HepG2 (cell line): ENCODE measurements around the gene DPP7. TPM values are rescaled to one million over a fixed set of nuclear protein-coding genes. Genes with fewer than 3 reads are reported as not detected.
A peak's percentile ranks its signal among the peaks of the same experiment; 100 is the strongest.

Experiments used
- ATAC-seq: fragments of 200-7000 bp; cut with Tn5 transposase; 3 replicates; pipeline ENCODE4 v1.9.1; 2020; ENCODE audit warnings: mild to moderate bottlenecking, moderate library complexity
- BruUV-seq: library from RNA; stranded (reverse); fragments of 400-500 nt; replicated peaks from 2 replicates; lab custom pipeline; 2021; lab: Mats Ljungman, UMichigan
- CTCF ChIA-PET: fragments of 300-600 bp; formaldehyde crosslinking; extraction: SDS; loops from one replicate; lab custom pipeline; 2021; ENCODE audit warnings: low total read pairs, inconsistent platforms, low intra/inter-chr PET ratio; lab: Yijun Ruan, JAX
- POLR2A ChIA-PET: fragments of 350-600 bp; sonication (Branson Sonifier 250); formaldehyde crosslinking; loops from one replicate; lab custom pipeline; 2020; ENCODE audit warnings: antibody characterized with exemption, inconsistent platforms; lab: Yijun Ruan, JAX
- DNase-seq: peaks from one replicate; pipeline ENCODE4 v3.0.0-alpha.2; 2015; ENCODE audit warnings: low spot score
- FAIRE-seq: peaks from 3 replicates; lab custom pipeline; 2011; peaks lifted over from hg19 to GRCh38; lab: Jason Lieb, UNC
- H2AFZ ChIP-seq: one replicate; pipeline ENCODE4 v1.6.1; 2011; ENCODE audit warnings: low read length, inconsistent platforms
- H3K27ac ChIP-seq: fragments of 300-600 bp; 3 replicates; pipeline ENCODE4 v1.8.0; 2011; ENCODE audit warnings: mixed run types, mild to moderate bottlenecking, mixed read lengths, low read length, inconsistent platforms; ENCODE audit not compliant: insufficient read depth; ENCODE audit errors: extremely low read length
- H3K27me3 ChIP-seq, 2 experiments: fragments of 200-600 bp in 1 of 2; 2 replicates in 1 of 2; 3 replicates in 1 of 2; pipeline versions ENCODE4 v1.6.0 to v1.8.0; 2011; ENCODE audit warnings: low read length in 2 of 2, mild to moderate bottlenecking in 2 of 2, moderate library complexity in 2 of 2, inconsistent platforms in 1 of 2; ENCODE audit not compliant: insufficient read depth in 2 of 2, control insufficient read depth in 1 of 2
- H3K36me3 ChIP-seq, 2 experiments: fragments of 200-600 bp in 1 of 2; replicated peaks in 1 of 2; 2 replicates in 1 of 2; 3 replicates in 1 of 2; pipeline versions ENCODE4 v1.5.1 to v1.8.0; 2011; ENCODE audit warnings: low read length in 2 of 2, inconsistent platforms in 1 of 2; ENCODE audit not compliant: insufficient read depth in 2 of 2, control insufficient read depth in 1 of 2
- H3K4me1 ChIP-seq: 2 replicates; pipeline ENCODE4 v1.5.1; 2012; ENCODE audit warnings: low read length, inconsistent platforms; ENCODE audit not compliant: insufficient read depth
- H3K4me2 ChIP-seq: 2 replicates; pipeline ENCODE4 v1.6.0; 2011; ENCODE audit warnings: low read depth, low read length, inconsistent platforms
- H3K4me3 ChIP-seq, 3 experiments: fragments of 200-600 bp in 1 of 3; sonication (generic), shearing (Covaris generic) in 1 of 3; replicated peaks in 1 of 3; 2 replicates each; pipeline ENCODE4 v1.5.1; 2011 to 2016; ENCODE audit warnings: low read length in 3 of 3, inconsistent platforms in 2 of 3, low read depth in 2 of 3, mild to moderate bottlenecking in 2 of 3, control low read depth in 1 of 3, mixed read lengths in 1 of 3; ENCODE audit not compliant: insufficient read depth in 1 of 3
- H3K79me2 ChIP-seq: one replicate; pipeline ENCODE4 v1.6.1; 2011; ENCODE audit warnings: low read length, inconsistent platforms; ENCODE audit not compliant: insufficient read depth
- H3K9ac ChIP-seq: 2 replicates; pipeline ENCODE4 v1.6.0; 2011; ENCODE audit warnings: mild to moderate bottlenecking, low read depth, low read length, inconsistent platforms; ENCODE audit not compliant: insufficient read depth
- H3K9me3 ChIP-seq: 2 replicates; pipeline ENCODE4 v1.5.1; 2012; ENCODE audit warnings: mild to moderate bottlenecking, low read length
- H4K20me1 ChIP-seq: 2 replicates; pipeline ENCODE4 v1.6.0; 2011; ENCODE audit warnings: inconsistent platforms, mild to moderate bottlenecking, low read length, moderate library complexity; ENCODE audit not compliant: insufficient read depth
- ATF1 ChIP-seq: IDR thresholded peaks from 2 replicates; pipeline ENCODE4 v1.6.1; 2016; ENCODE audit warnings: mild to moderate bottlenecking, control low read depth
- CCAR2 ChIP-seq: fragments of 200-400 bp; formaldehyde crosslinking; optimal IDR thresholded peaks from 2 replicates; pipeline ENCODE3; 2018; ENCODE audit warnings: low read depth, mild to moderate bottlenecking, low read length, moderate library complexity
- GABPA ChIP-seq, 2 experiments: IDR thresholded peaks; 2 replicates each; pipeline ENCODE4 v1.6.1; 2011 to 2016; ENCODE audit warnings: low read depth in 2 of 2, low read length in 1 of 2, missing biosample characterization in 1 of 2, missing genetic modification characterization in 1 of 2
- KDM3A ChIP-seq: IDR thresholded peaks from 2 replicates; pipeline ENCODE4 v1.6.1; 2018; ENCODE audit warnings: low read depth, missing compliant biosample characterization
- MXD3 ChIP-seq: IDR thresholded peaks from 2 replicates; pipeline ENCODE4 v1.6.1; 2016; ENCODE audit warnings: mild to moderate bottlenecking, missing biosample characterization, missing genetic modification reagents
- SOX13 ChIP-seq, 3 experiments: fragments of 450-650 bp in 1 of 3; sonication (generic) in 1 of 3; formaldehyde crosslinking in 1 of 3; IDR thresholded peaks in 2 of 3; conservative IDR thresholded peaks in 1 of 3; 2 replicates each; pipeline versions ENCODE4 v1.5.0 to v1.6.1; 2016 to 2020; ENCODE audit warnings: antibody characterized with exemption in 1 of 3, mild to moderate bottlenecking in 1 of 3, missing compliant biosample characterization in 1 of 3, missing genetic modification reagents in 1 of 3, moderate library complexity in 1 of 3
- TAF15 ChIP-seq: fragments of 200-400 bp; formaldehyde crosslinking; IDR thresholded peaks from one replicate; pipeline ENCODE4 v1.6.1; 2018; ENCODE audit warnings: mild to moderate bottlenecking, low read depth, low read length; ENCODE audit not compliant: poor library complexity, severe bottlenecking
- ZFP41 ChIP-seq: sonication (generic); formaldehyde crosslinking; IDR thresholded peaks from 2 replicates; pipeline ENCODE4 v1.4.0; 2020; ENCODE audit warnings: mild to moderate bottlenecking, missing genetic modification reagents, borderline replicate concordance
- ZNF234 ChIP-seq: sonication (generic); formaldehyde crosslinking; conservative IDR thresholded peaks from 2 replicates; pipeline ENCODE4 v1.5.1; 2020; ENCODE audit warnings: mild to moderate bottlenecking, missing genetic modification reagents
- ZNF280B ChIP-seq: sonication (generic); formaldehyde crosslinking; IDR thresholded peaks from 2 replicates; pipeline ENCODE4 v1.5.0; 2020; ENCODE audit warnings: missing genetic modification reagents, mild to moderate bottlenecking, borderline replicate concordance
- WGBS: methylation state at CpG from one replicate; pipeline ENCODE4 v1.1.6; 2017; ENCODE audit warnings: low lambda C conversion rate; 5-methylcytosine and 5-hydroxymethylcytosine counted together
- in situ Hi-C: cut with HindIII; loops from 2 replicates; pipeline ENCODE4 v1.10.0; 2017; ENCODE audit warnings: low pct_unique_long_range_greater_than_20kb; ENCODE audit not compliant: extremely low pct_ligation_motif_present
- intact Hi-C: fragments of 100-400 bp; cut with micrococcal nuclease; formaldehyde crosslinking; loops from one replicate; pipeline ENCODE4 v1.10.0; 2022; ENCODE audit not compliant: unreplicated experiment
- polyA plus RNA-seq, 8 experiments: library from polyadenylated mRNA; depleted of rRNA in 3 of 8; stranded (reverse) in 7 of 8; unstranded in 1 of 8; fragments of >200 nt; fragmentation: Illumina TruSeq in 4 of 8; extraction: Trizol in 4 of 8; gene quantifications; 2 replicates each; pipeline versions ENCODE4 v1.2.1 to v1.2.3, GENCODE V29; 2011 to 2016; ENCODE audit warnings: low read depth in 4 of 8, missing spikeins in 1 of 8, mixed read lengths in 1 of 8; ENCODE audit not compliant: insufficient read depth in 1 of 8
- total RNA-seq, 5 experiments: library from RNA; depleted of rRNA; stranded (reverse); fragments of >200 nt; fragmentation: Illumina TruSeq; extraction: Trizol; gene quantifications; 2 replicates each; pipeline ENCODE4 v1.2.3, GENCODE V29; 2016; ENCODE audit warnings: low read depth in 1 of 5
- TF ChIP-seq, protein P1 (sequence below): IDR thresholded peaks from 2 replicates; pipeline ENCODE4 v1.6.1; 2018; ENCODE audit warnings: missing genetic modification reagents, mild to moderate bottlenecking, missing compliant biosample characterization
- TF ChIP-seq, protein P2 (sequence below): sonication (generic); formaldehyde crosslinking; conservative IDR thresholded peaks from 2 replicates; pipeline ENCODE4 v1.4.0; 2020; ENCODE audit warnings: mild to moderate bottlenecking, missing genetic modification reagents, moderate library complexity
- TF ChIP-seq, protein P3 (sequence below): sonication (generic); formaldehyde crosslinking; IDR thresholded peaks from 2 replicates; pipeline ENCODE4 v1.4.0; 2020; ENCODE audit warnings: missing genetic modification reagents

The DPP7 gene
- total and polyA plus RNA-seq, 2 of the 13 experiments (the other 11 are each of a cell fraction or from before 2014, with no cell fraction given) = 1.2 to 4.5 TPM

- H3K9ac ChIP-seq = no peak overlapping the region
- TF ChIP-seq CCAR2 (no peak), SOX13 (IDR thresholded peaks at IDR 0.05) (no peak), SOX13 (CRISPR knock-in tag; conservative IDR thresholded peaks at IDR 0.05 in 1 of 2, IDR thresholded peaks at IDR 0.05 in 1 of 2) (no peak), ZNF280B (CRISPR knock-in tag) (peak; percentile 74; the same call in 1 of the 2 replicates), TAF15 (peak; percentile 26), ATF1 (CRISPR knock-in tag) (no peak), KDM3A (peak; percentile 80; the same call in 1 of the 2 replicates), ZNF234 (CRISPR knock-in tag) (0 out of 2 replicates have a peak, but pooled peaks have one; percentile 53), MXD3 (CRISPR knock-in tag) (0 out of 2 replicates have a peak, but pooled peaks have one; percentile 20), GABPA (IDR thresholded peaks at IDR 0.05; ENCODE audit: low read depth, low read length) (no peak), GABPA (CRISPR knock-in tag; IDR thresholded peaks at IDR 0.05; ENCODE audit: low read depth) (peak; percentile 26; the same call in 1 of the 2 replicates), ZFP41 (no peak)
- TF ChIP-seq, protein P1, sequence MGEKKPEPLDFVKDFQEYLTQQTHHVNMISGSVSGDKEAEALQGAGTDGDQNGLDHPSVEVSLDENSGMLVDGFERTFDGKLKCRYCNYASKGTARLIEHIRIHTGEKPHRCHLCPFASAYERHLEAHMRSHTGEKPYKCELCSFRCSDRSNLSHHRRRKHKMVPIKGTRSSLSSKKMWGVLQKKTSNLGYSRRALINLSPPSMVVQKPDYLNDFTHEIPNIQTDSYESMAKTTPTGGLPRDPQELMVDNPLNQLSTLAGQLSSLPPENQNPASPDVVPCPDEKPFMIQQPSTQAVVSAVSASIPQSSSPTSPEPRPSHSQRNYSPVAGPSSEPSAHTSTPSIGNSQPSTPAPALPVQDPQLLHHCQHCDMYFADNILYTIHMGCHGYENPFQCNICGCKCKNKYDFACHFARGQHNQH (CRISPR knock-in tag) = peak; percentile 59; the same call in 1 of the 2 replicates
- TF ChIP-seq, protein P2, sequence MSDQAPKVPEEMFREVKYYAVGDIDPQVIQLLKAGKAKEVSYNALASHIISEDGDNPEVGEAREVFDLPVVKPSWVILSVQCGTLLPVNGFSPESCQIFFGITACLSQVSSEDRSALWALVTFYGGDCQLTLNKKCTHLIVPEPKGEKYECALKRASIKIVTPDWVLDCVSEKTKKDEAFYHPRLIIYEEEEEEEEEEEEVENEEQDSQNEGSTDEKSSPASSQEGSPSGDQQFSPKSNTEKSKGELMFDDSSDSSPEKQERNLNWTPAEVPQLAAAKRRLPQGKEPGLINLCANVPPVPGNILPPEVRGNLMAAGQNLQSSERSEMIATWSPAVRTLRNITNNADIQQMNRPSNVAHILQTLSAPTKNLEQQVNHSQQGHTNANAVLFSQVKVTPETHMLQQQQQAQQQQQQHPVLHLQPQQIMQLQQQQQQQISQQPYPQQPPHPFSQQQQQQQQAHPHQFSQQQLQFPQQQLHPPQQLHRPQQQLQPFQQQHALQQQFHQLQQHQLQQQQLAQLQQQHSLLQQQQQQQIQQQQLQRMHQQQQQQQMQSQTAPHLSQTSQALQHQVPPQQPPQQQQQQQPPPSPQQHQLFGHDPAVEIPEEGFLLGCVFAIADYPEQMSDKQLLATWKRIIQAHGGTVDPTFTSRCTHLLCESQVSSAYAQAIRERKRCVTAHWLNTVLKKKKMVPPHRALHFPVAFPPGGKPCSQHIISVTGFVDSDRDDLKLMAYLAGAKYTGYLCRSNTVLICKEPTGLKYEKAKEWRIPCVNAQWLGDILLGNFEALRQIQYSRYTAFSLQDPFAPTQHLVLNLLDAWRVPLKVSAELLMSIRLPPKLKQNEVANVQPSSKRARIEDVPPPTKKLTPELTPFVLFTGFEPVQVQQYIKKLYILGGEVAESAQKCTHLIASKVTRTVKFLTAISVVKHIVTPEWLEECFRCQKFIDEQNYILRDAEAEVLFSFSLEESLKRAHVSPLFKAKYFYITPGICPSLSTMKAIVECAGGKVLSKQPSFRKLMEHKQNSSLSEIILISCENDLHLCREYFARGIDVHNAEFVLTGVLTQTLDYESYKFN (CRISPR knock-in tag) = 0 out of 2 replicates have a peak, but pooled peaks have one; percentile 17
- TF ChIP-seq, protein P3, sequence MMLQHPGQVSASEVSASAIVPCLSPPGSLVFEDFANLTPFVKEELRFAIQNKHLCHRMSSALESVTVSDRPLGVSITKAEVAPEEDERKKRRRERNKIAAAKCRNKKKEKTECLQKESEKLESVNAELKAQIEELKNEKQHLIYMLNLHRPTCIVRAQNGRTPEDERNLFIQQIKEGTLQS = 0 out of 2 replicates have a peak, but pooled peaks have one; percentile 19
These were observed 50.3 kb downstream of the DPP7 start for GRCh38 chr9:137064027-137064879.

More at GRCh38 chr9:137064027-137064879, 50.3 kb downstream of the DPP7 start:
- no peak overlapping the region for H2AFZ ChIP-seq
- ATAC-seq (peak; percentile 33), FAIRE-seq (peak; percentile 4), DNase-seq (peak; percentile 41)
- peaks cover 3% of the 10 kb centered on the region; the same call in 1 of the 2 replicates for H4K20me1 ChIP-seq
- no peak overlapping the region for H3K4me2 ChIP-seq
- no peak overlapping the region for H3K4me3 ChIP-seq
- H3K4me1 ChIP-seq = peaks cover 25% of the 10 kb centered on the region
- CTCF ChIA-PET = interaction anchor here (1.0 to 1.3 kb wide), 3 partner anchors 10 to 18 kb away, joined by 3 to 16 read pairs (median 11); partner anchors contain the start of genes ENTPD2 and NPDC1
- no peaks in the 10 kb centered on the region; a peak in 1 of 5 replicates for H3K27me3 ChIP-seq
- H3K27ac ChIP-seq = no peak overlapping the region
- 96% methylated on average over 17 of the region's 55 CpGs for WGBS
- BruUV-seq = no TSS peak
- intact Hi-C loops (no loop called here), in situ Hi-C loops (no loop called here)
- POLR2A ChIA-PET = interaction anchor here (1.0 to 1.1 kb wide), 3 partner anchors 9 to 22 kb away, joined by 3 to 15 read pairs (median 6); partner anchors contain the start of genes ENTPD2 and MAN1B1
- H3K36me3 ChIP-seq = peaks cover 3 to 16% of the 10 kb centered on the region in 2 experiments; a peak in 2 of 5 replicates
- H3K9me3 ChIP-seq = no peaks in the 10 kb centered on the region
- peaks cover 8% of the 10 kb centered on the region for H3K79me2 ChIP-seq
